BLaER1 treated with 17β-estradiol and CSF1 and Interleukin-3, amounts not matched to agents 10 nM and 100 nM (cell line): ENCODE data around the gene PTPRF.

Experiments used
- H3K27ac ChIP-seq, 11 experiments: shearing (Covaris generic); formaldehyde crosslinking; 2 replicates each; pipeline ENCODE4 v1.8.1; 2022
- H3K27me3 ChIP-seq, 11 experiments: shearing (Covaris generic); formaldehyde crosslinking; 2 replicates each; pipeline ENCODE4 v1.8.1; 2022
- H3K36me3 ChIP-seq, 11 experiments: shearing (Covaris generic); formaldehyde crosslinking; 2 replicates each; pipeline ENCODE4 v1.8.1; 2022
- H3K4me1 ChIP-seq, 10 experiments: shearing (Covaris generic); formaldehyde crosslinking; 2 replicates each; pipeline ENCODE4 v1.8.1; 2022
- H3K4me2 ChIP-seq, 11 experiments: shearing (Covaris generic); formaldehyde crosslinking; 2 replicates each; pipeline ENCODE4 v1.8.1; 2022
- H3K4me3 ChIP-seq, 10 experiments: shearing (Covaris generic); formaldehyde crosslinking; 2 replicates each; pipeline ENCODE4 v1.8.1; 2022
- H3K9ac ChIP-seq, 11 experiments: shearing (Covaris generic); formaldehyde crosslinking; 2 replicates each; pipeline ENCODE4 v1.8.1; 2022
- H3K9me3 ChIP-seq, 11 experiments: shearing (Covaris generic); formaldehyde crosslinking; replicated peaks in 1 of 11; 2 replicates each; pipeline ENCODE4 v1.8.1; 2022
- H4K20me1 ChIP-seq, 11 experiments: shearing (Covaris generic); formaldehyde crosslinking; 2 replicates each; pipeline ENCODE4 v1.8.1; 2022
- Cebpa-rat ChIP-seq, 11 experiments: shearing (Covaris generic); IDR thresholded peaks; 2 replicates each; pipeline ENCODE4 v1.8.1; 2022

PTPRF gene

GRCh38 chr1:43552059-43552742, 21.5 kb downstream of the PTPRF start:
- no peak for TF ChIP-seq Cebpa-rat (IDR thresholded peaks at IDR 0.05)
- no peak overlapping the region for H3K9ac ChIP-seq
- H3K4me3 ChIP-seq, result no peak overlapping the region
- H3K27me3 ChIP-seq, result no peaks in the 10 kb centered on the region
- no peak overlapping the region for H3K4me2 ChIP-seq
- H3K9me3 ChIP-seq, result no peaks in the 10 kb centered on the region
- no peaks in the 10 kb centered on the region; a peak in 1 of 22 replicates for H4K20me1 ChIP-seq
- H3K4me1 ChIP-seq, result peaks cover 0 to 34% (median 17%) of the 10 kb centered on the region in 10 experiments; a peak in 15 of 20 replicates
- peaks cover 0 to 30% (median 7%) of the 10 kb centered on the region in 11 experiments; a peak in 11 of 22 replicates for H3K36me3 ChIP-seq
- H3K27ac ChIP-seq, result no peak overlapping the region

GRCh38 chr1:43552813-43553212, 22.1 kb downstream of the PTPRF start:
- no peaks in the 10 kb centered on the region for H3K9me3 ChIP-seq

GRCh38 chr1:43554444-43554992, 23.8 kb downstream of the PTPRF start:
- no peaks in the 10 kb centered on the region; a peak in 1 of 22 replicates for H4K20me1 ChIP-seq
- H3K4me2 ChIP-seq, result no peak overlapping the region
- no peak overlapping the region for H3K27ac ChIP-seq
- H3K9me3 ChIP-seq, result no peaks in the 10 kb centered on the region
- no peaks in the 10 kb centered on the region for H3K27me3 ChIP-seq
- TF ChIP-seq Cebpa-rat (IDR thresholded peaks at IDR 0.05), result no peak
- H3K36me3 ChIP-seq, result peaks cover 0 to 32% (median 7%) of the 10 kb centered on the region in 11 experiments; a peak in 11 of 22 replicates
- H3K4me1 ChIP-seq, result peaks cover 0 to 19% (median 8%) of the 10 kb centered on the region in 10 experiments; a peak in 16 of 20 replicates
- H3K9ac ChIP-seq, result no peak overlapping the region
- no peak overlapping the region for H3K4me3 ChIP-seq

More at GRCh38 chr1:43552813-43553212, 22.1 kb downstream of the PTPRF start:
- Histone ChIP-seq H3K4me3 (no peak overlapping the region), H4K20me1 (no peaks in the 10 kb centered on the region; a peak in 1 of 22 replicates), H3K27ac (no peak overlapping the region), H3K36me3 (peaks cover 0 to 32% (median 7%) of the 10 kb centered on the region in 11 experiments; a peak in 11 of 22 replicates), H3K27me3 (no peaks in the 10 kb centered on the region), H3K4me1 (peaks cover 0 to 27% (median 13%) of the 10 kb centered on the region in 10 experiments; a peak in 15 of 20 replicates), H3K4me2 (no peak overlapping the region), H3K9ac (no peak overlapping the region)
- TF ChIP-seq Cebpa-rat (IDR thresholded peaks at IDR 0.05), result no peak

- Histone ChIP-seq H3K4me2 (no peak overlapping the region), H4K20me1 (no peaks in the 10 kb centered on the region; a peak in 2 of 22 replicates), H3K9me3 (no peaks in the 10 kb centered on the region), H3K27ac (no peak overlapping the region), H3K4me3 (no peak overlapping the region), H3K9ac (no peak overlapping the region), H3K27me3 (no peaks in the 10 kb centered on the region), H3K36me3 (peaks cover 0 to 32% (median 7%) of the 10 kb centered on the region in 11 experiments; a peak in 11 of 22 replicates), H3K4me1 (peaks cover 0 to 9% (median 0%) of the 10 kb centered on the region in 10 experiments; a peak in 3 of 20 replicates)
- no peak for TF ChIP-seq Cebpa-rat (IDR thresholded peaks at IDR 0.05)
These were observed 26.1 kb downstream of the PTPRF start for GRCh38 chr1:43556782-43557181.

- Histone ChIP-seq H3K36me3 (peaks cover 0 to 32% (median 7%) of the 10 kb centered on the region in 11 experiments; a peak in 11 of 22 replicates), H3K4me3 (no peak overlapping the region), H3K4me2 (no peak overlapping the region), H3K4me1 (peaks cover 0 to 9% (median 0%) of the 10 kb centered on the region in 10 experiments; a peak in 3 of 20 replicates), H4K20me1 (no peaks in the 10 kb centered on the region; a peak in 2 of 22 replicates), H3K9ac (no peak overlapping the region), H3K27ac (no peak overlapping the region), H3K27me3 (no peaks in the 10 kb centered on the region), H3K9me3 (no peaks in the 10 kb centered on the region)
- TF ChIP-seq Cebpa-rat (IDR thresholded peaks at IDR 0.05), result no peak
These were observed 27.1 kb downstream of the PTPRF start for GRCh38 chr1:43557744-43558245.

GRCh38 chr1:43558346-43558841, 27.7 kb downstream of the PTPRF start:
- TF ChIP-seq Cebpa-rat (IDR thresholded peaks at IDR 0.05), result no peak
- Histone ChIP-seq H3K4me3 (no peak overlapping the region), H3K27me3 (no peaks in the 10 kb centered on the region), H3K9ac (no peak overlapping the region), H3K4me2 (no peak overlapping the region), H4K20me1 (no peaks in the 10 kb centered on the region; a peak in 2 of 22 replicates), H3K27ac (no peak overlapping the region), H3K4me1 (peaks cover 0 to 9% (median 0%) of the 10 kb centered on the region in 10 experiments; a peak in 3 of 20 replicates), H3K9me3 (no peaks in the 10 kb centered on the region), H3K36me3 (peaks cover 0 to 32% (median 7%) of the 10 kb centered on the region in 11 experiments; a peak in 11 of 22 replicates)

GRCh38 chr1:43559714-43560113, 29.0 kb downstream of the PTPRF start:
- Histone ChIP-seq H4K20me1 (peaks cover 0 to 10% (median 0%) of the 10 kb centered on the region in 11 experiments; a peak in 2 of 22 replicates), H3K27ac (no peak overlapping the region)
- no peak for TF ChIP-seq Cebpa-rat (IDR thresholded peaks at IDR 0.05)

GRCh38 chr1:43560286-43560685, 29.6 kb downstream of the PTPRF start:
- peaks cover 0 to 22% (median 0%) of the 10 kb centered on the region in 11 experiments; a peak in 11 of 22 replicates for H3K36me3 ChIP-seq
- H3K27ac ChIP-seq, result no peak overlapping the region
- peaks cover 0 to 10% (median 0%) of the 10 kb centered on the region in 11 experiments; a peak in 2 of 22 replicates for H4K20me1 ChIP-seq
- H3K4me2 ChIP-seq, result no peak overlapping the region
- peaks cover 6 to 13% (median 10%) of the 10 kb centered on the region in 10 experiments for H3K4me1 ChIP-seq
- H3K27me3 ChIP-seq, result no peaks in the 10 kb centered on the region
- H3K4me3 ChIP-seq, result no peak overlapping the region
- H3K9me3 ChIP-seq, result no peaks in the 10 kb centered on the region
- no peak for TF ChIP-seq Cebpa-rat (IDR thresholded peaks at IDR 0.05)
- no peak overlapping the region for H3K9ac ChIP-seq

More at GRCh38 chr1:43559714-43560113, 29.0 kb downstream of the PTPRF start:
- Histone ChIP-seq H3K9me3 (no peaks in the 10 kb centered on the region), H3K36me3 (peaks cover 0 to 25% (median 0%) of the 10 kb centered on the region in 11 experiments; a peak in 11 of 22 replicates), H3K9ac (no peak overlapping the region), H3K4me1 (peaks cover under 1 to 7% (median 5%) of the 10 kb centered on the region in 10 experiments; a peak in 17 of 20 replicates), H3K4me3 (no peak overlapping the region), H3K4me2 (no peak overlapping the region), H3K27me3 (no peaks in the 10 kb centered on the region)
